GM06990 (cell line): ENCODE results near the gene MYO5B.

Experiments
- DNase-seq: peaks from one replicate; pipeline ENCODE4 v3.0.0-alpha.2; 2011; ENCODE audit not compliant: insufficient read length; ENCODE audit errors: extremely low read depth
- H3K27me3 ChIP-seq: replicated peaks from 2 replicates; pipeline ENCODE4 v1.6.0; 2011; ENCODE audit warnings: low read length; ENCODE audit not compliant: control insufficient read depth, insufficient read depth
- H3K36me3 ChIP-seq: 2 replicates; pipeline ENCODE4 v1.5.1; 2011; ENCODE audit warnings: low read length; ENCODE audit not compliant: control insufficient read depth, insufficient read depth
- H3K4me3 ChIP-seq: replicated peaks from 2 replicates; pipeline ENCODE4 v1.5.1; 2011; ENCODE audit warnings: low read depth, mild to moderate bottlenecking, control low read depth, low read length
- TF ChIP-seq, protein P1 (sequence below): IDR thresholded peaks from 2 replicates; pipeline ENCODE4 v1.5.1; 2011; ENCODE audit warnings: low read length, control low read depth, mild to moderate bottlenecking, inconsistent platforms; ENCODE audit not compliant: insufficient read depth, poor library complexity, severe bottlenecking

Gene MYO5B

DNA sequence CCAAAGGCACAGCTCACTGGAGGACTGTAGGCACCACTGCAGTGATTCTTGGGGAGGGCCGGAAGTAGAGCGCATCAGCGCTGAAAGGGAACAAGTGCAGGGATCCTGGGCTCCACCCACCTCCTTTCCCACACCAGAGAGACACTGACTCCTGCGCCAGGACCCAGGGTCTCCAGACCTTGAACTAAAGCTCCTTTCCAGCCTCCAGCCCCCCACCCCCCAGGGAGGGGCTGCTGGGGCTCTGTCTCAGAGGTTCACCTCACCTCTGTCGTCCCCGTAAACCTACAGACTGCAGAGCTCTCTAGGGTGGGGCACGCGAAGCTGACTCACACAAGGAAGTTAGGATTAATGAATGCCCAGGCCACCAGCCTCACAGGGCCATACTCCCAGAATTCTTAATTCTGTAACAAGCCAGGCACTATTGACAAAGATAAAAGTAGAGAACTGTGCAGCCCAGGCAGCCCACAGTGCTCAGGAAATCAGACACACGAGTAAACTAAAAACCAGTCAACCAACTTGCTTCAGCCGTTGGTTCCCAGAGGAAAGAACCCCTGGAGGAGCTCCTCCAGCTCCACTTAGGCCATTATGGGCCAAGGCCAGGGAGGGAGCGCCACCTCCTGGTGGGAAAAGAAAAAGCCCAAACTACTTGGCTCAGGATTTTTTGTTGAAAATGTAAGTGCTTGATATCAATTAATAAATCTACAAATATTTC, 336.5 kb downstream of the MYO5B start:
- Histone ChIP-seq H3K4me3 (no peak overlapping the region), H3K36me3 (no peaks in the 10 kb centered on the region), H3K27me3 (peaks cover 1% of the 10 kb centered on the region)
- DNase-seq = no peak
- TF ChIP-seq, protein P1, sequence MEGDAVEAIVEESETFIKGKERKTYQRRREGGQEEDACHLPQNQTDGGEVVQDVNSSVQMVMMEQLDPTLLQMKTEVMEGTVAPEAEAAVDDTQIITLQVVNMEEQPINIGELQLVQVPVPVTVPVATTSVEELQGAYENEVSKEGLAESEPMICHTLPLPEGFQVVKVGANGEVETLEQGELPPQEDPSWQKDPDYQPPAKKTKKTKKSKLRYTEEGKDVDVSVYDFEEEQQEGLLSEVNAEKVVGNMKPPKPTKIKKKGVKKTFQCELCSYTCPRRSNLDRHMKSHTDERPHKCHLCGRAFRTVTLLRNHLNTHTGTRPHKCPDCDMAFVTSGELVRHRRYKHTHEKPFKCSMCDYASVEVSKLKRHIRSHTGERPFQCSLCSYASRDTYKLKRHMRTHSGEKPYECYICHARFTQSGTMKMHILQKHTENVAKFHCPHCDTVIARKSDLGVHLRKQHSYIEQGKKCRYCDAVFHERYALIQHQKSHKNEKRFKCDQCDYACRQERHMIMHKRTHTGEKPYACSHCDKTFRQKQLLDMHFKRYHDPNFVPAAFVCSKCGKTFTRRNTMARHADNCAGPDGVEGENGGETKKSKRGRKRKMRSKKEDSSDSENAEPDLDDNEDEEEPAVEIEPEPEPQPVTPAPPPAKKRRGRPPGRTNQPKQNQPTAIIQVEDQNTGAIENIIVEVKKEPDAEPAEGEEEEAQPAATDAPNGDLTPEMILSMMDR = peak; percentile 86

DNA sequence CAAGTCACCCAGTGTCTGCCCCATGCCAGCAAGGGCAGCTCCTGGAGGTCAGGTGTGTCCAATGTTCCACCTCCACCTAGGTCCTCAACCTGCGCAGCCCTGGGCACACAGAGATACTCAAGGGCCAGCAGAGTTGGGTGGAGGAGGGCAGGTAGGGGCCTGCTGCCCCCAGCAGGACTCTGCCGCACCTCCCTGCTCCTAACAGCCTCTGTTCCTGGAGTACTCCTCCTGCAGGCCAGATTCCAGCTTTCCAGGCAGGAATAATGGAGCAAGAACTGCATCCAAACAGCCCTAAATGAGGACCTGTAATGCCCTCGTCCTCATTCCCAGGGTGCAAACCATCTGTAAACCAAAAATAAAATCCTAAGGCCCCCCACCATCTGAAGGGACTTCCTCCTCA, 337.2 kb downstream of the MYO5B start:
- no peak overlapping the region for H3K4me3 ChIP-seq
- TF ChIP-seq, protein P1 = no peak
- no peak for DNase-seq
- H3K27me3 ChIP-seq = peaks cover 2% of the 10 kb centered on the region
- H3K36me3 ChIP-seq = no peaks in the 10 kb centered on the region

DNA sequence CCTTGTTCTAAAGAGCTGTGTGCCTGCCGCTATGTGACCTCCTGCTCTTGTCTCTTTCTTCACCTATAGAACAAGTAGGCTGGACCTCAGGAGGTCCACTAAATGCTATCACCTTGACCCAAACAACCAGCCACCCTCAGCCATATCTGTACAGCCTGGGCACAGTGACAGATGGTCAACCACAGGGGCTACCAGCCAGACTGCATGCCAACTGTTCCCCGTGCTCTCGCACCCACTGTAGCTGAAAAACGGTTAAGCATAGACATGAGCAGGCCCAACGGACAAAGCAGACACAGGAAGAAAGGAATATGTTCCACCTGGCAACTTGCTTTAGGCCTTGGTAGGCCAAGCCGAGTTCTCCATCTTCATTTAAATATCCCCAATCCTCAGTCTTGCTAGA, 338.5 kb downstream of the MYO5B start:
- H3K36me3 ChIP-seq = no peaks in the 10 kb centered on the region
- H3K4me3 ChIP-seq = no peak overlapping the region
- no peak for DNase-seq
- peaks cover 2% of the 10 kb centered on the region; the same call in 1 of the 2 replicates for H3K27me3 ChIP-seq
- TF ChIP-seq, protein P1 = no peak

DNA sequence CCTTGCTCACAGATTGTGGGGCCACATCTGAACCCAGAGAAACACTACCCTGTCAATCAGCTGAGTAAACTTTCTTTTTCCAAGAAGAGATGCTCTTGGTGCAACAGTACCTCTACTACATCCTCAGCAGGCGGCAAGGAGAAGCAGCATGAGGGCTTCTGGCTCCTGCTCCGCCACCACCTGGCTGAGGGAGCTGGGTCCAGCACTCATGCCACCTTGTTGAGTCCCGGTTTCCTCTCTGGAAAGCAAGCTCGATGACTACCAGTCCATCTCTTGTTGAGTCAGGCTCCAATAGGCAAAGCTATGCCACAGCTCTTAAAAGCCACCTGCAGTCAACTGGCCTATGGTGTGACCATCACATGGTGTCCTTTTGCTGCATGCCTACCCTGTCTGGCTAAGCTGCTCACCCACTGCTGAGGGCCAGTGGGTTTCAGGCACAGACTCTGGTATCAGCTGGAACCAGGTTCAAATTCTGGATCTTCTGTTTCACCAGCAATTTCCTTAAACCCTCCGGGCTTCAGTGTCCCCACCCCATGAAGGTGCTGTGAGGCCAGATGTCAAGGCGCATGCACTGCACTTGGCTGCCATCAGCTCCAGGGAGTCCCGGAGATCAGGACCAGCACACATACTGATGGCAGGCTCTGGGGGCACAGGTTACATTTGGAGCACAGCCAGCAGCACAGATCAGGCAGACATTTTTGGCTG, 339.1 kb downstream of the MYO5B start:
- no peaks in the 10 kb centered on the region for H3K36me3 ChIP-seq
- DNase-seq = no peak
- peaks cover 2% of the 10 kb centered on the region; the same call in 1 of the 2 replicates for H3K27me3 ChIP-seq
- H3K4me3 ChIP-seq = no peak overlapping the region
- TF ChIP-seq, protein P1 = no peak

DNA sequence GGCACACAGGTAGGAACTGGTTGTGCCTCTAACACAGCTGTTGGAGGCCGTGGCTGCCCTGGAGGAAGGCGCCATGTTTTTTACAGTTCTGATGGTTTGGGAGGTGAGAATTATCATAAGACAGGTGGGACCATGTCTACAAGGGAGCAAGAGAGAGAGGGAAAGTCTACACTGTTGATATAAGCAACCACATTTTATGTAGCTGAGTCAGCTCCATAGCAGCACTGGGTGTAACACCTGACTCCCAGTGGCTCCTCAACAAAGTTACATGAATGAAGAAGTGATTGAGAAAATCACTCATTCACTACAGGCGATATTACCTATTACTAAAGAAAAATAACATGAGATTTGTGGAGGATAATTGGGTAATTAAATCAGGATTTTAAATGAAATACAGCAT, 340.3 kb downstream of the MYO5B start:
- no peaks in the 10 kb centered on the region for H3K36me3 ChIP-seq
- DNase-seq = no peak
- H3K27me3 ChIP-seq = peaks cover 2% of the 10 kb centered on the region; the same call in 1 of the 2 replicates
- H3K4me3 ChIP-seq = no peak overlapping the region
- TF ChIP-seq, protein P1 = no peak
